ENCODE data around the gene KIZ. TPM values are rescaled to one million over a fixed set of nuclear protein-coding genes. Genes with fewer than 3 reads are reported as not detected.

The KIZ gene
- total RNA-seq, 1 donor from 2014 or later, result 42.3 TPM

DNA sequence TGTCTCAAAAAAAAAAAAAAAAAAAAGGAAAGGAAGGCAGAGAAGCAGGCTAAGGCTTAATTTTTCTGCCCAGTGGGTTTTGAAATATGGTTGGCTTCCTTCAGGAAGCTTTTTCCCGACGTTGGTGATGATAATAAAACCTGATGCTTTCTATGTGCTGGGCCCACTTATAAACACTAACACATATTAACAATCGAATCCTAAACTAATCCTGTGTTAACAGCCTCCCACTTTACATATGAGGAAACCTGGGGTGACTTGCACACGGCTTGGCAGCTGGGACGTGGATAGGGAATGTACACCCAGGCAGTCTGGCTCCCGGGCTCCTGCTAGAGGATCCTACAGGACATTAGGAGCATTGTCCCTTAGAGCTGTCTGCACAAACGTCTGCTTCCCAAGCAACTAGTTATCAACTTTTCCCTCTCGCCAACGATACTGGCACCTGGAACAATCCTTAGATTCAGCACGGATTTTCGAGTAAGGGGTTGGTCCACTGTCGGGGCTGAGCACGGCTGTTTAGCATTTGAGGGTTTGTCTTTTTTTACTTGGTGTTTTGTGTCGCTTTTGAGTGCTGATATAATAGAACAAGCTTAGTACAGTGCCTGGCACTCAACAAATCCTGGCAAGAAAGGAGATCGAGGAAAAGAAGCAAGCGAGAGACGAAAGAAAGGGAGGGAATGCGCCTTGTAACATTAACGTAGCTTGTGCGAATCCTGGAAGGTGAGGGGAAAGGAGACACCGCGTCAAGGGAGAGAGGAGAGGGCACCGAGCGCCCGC, 622 bp upstream of the KIZ start:
- peak; percentile 41 for TF ChIP-seq CTCF (IDR thresholded peaks at IDR 0.05; ENCODE audit: borderline replicate concordance)
- no peak for DNase-seq
- intact Hi-C loops (cut with micrococcal nuclease), result no loop called here

GRCh38 chr20:21126581-21126870, 644 bp downstream of the KIZ start:
- Histone ChIP-seq H3K9me3 (replicated peaks) (no peaks in the 10 kb centered on the region), H3K4me1 (peaks cover 31% of the 10 kb centered on the region), H3K4me3 (peak overlapping the region; percentile 98), H3K36me3 (peaks cover 4% of the 10 kb centered on the region), H3K27ac (replicated peaks) (peak overlapping the region; percentile 87), H3K27me3 (ENCODE audit: low read depth) (no peaks in the 10 kb centered on the region)
- no peak for DNase-seq
- TF ChIP-seq CTCF (IDR thresholded peaks at IDR 0.05; ENCODE audit: borderline replicate concordance), result no peak
- intact Hi-C loops (cut with micrococcal nuclease), result no loop called here

More for the DNA sequence above, 622 bp upstream of the KIZ start:
- H3K27me3 ChIP-seq (ENCODE audit: low read depth), result peaks cover 6% of the 10 kb centered on the region
- H3K4me1 ChIP-seq, result peaks cover 31% of the 10 kb centered on the region
- no peaks in the 10 kb centered on the region for H3K9me3 ChIP-seq (replicated peaks)
- H3K4me3 ChIP-seq, result peak overlapping the region; percentile 98
- peak overlapping the region; percentile 87 for H3K27ac ChIP-seq (replicated peaks)
- no peaks in the 10 kb centered on the region for H3K36me3 ChIP-seq

GRCh38 chr20:21127201-21127981, 1.5 kb downstream of the KIZ start:
- intact Hi-C loops (cut with micrococcal nuclease), result no loop called here
- DNase-seq, result no peak
- Histone ChIP-seq H3K27ac (replicated peaks) (no peak overlapping the region), H3K4me3 (peak overlapping the region; percentile 98), H3K27me3 (ENCODE audit: low read depth) (no peaks in the 10 kb centered on the region), H3K9me3 (replicated peaks) (no peaks in the 10 kb centered on the region), H3K36me3 (peaks cover 10% of the 10 kb centered on the region), H3K4me1 (peaks cover 31% of the 10 kb centered on the region)
- no peak for TF ChIP-seq CTCF (IDR thresholded peaks at IDR 0.05; ENCODE audit: borderline replicate concordance)

DNA sequence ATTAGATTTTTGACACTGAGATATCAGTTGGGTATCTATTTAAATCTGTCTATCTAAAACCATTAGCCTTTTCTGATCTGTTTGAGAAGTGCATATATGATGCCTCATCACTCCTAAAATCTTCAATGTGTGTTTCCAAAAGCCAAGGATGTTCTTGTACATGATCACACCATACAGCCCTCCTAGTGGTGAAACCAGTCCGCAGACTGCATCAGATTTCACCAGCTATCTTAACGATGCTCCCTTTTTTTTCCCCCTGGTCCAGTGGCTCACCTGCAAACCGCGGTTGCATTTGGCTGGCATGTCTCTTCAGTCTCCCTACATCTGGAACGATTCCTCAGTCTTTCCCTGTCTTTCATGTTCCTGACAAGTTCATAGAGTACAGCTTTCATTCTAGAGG, 4.0 kb downstream of the KIZ start:
- Histone ChIP-seq H3K27ac (replicated peaks) (no peak overlapping the region), H3K4me1 (peaks cover 30% of the 10 kb centered on the region), H3K4me3 (no peak overlapping the region), H3K36me3 (peaks cover 19% of the 10 kb centered on the region), H3K9me3 (replicated peaks) (no peaks in the 10 kb centered on the region), H3K27me3 (ENCODE audit: low read depth) (no peaks in the 10 kb centered on the region)
- TF ChIP-seq CTCF (IDR thresholded peaks at IDR 0.05; ENCODE audit: borderline replicate concordance), result no peak
- intact Hi-C loops (cut with micrococcal nuclease), result no loop called here
- no peak for DNase-seq

- peaks cover under 1% of the 10 kb centered on the region for H3K4me1 ChIP-seq
- no peak overlapping the region for H3K27ac ChIP-seq (replicated peaks)
- H3K27me3 ChIP-seq (ENCODE audit: low read depth), result no peaks in the 10 kb centered on the region
- TF ChIP-seq CTCF (IDR thresholded peaks at IDR 0.05; ENCODE audit: borderline replicate concordance), result no peak
- H3K9me3 ChIP-seq (replicated peaks), result no peaks in the 10 kb centered on the region
- intact Hi-C loops (cut with micrococcal nuclease), result no loop called here
- peaks cover 30% of the 10 kb centered on the region for H3K36me3 ChIP-seq
- DNase-seq, result no peak
- no peak overlapping the region for H3K4me3 ChIP-seq
Observed at GRCh38 chr20:21133404-21133803, 7.5 kb downstream of the KIZ start.

Data from left ventricle myocardium inferior (tissue), 1 donor.